Activated CD4-positive, alpha-beta T cell treated with anti-CD3 and anti-CD28 coated beads for 4 hours (primary cell): ENCODE results near the gene SOCS6.
"Not testable (repeated sequence)": the region's sequence is repeated elsewhere in the genome, so short reads cannot be mapped to it uniquely, and the experiment has no call there.

Experiments
- DNase-seq, 2 donors: peaks; one replicate each; pipeline ENCODE4 v3.0.0-alpha.2; 2020

Gene SOCS6, protein sequence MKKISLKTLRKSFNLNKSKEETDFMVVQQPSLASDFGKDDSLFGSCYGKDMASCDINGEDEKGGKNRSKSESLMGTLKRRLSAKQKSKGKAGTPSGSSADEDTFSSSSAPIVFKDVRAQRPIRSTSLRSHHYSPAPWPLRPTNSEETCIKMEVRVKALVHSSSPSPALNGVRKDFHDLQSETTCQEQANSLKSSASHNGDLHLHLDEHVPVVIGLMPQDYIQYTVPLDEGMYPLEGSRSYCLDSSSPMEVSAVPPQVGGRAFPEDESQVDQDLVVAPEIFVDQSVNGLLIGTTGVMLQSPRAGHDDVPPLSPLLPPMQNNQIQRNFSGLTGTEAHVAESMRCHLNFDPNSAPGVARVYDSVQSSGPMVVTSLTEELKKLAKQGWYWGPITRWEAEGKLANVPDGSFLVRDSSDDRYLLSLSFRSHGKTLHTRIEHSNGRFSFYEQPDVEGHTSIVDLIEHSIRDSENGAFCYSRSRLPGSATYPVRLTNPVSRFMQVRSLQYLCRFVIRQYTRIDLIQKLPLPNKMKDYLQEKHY

DNA sequence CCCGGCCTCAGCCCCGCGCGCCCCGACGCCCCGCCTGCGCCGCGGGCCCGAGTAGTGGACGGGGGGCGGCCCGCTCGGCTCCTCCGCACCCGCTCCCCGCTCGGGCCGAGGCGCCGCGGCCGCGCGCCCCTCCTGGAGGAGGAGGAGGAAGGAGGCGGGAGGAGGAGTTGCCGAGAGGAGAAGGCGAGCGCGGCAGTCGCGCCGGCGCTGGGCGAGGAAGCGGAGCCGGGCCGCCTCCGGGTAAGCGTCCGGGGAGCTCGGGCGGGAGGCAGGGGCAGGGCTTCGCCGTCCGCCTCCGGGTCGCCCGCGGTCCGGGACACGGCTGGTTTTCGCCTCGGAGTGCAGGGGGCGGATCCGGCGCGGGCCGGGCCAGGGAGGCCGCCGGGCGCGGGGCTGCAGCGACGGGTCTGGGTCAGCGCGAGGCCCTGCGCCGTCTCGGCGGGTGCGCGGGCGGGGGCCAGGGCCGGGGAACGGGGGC, at the start of gene SOCS6:
TSS of gene SOCS6 (plus strand) at position 195 of the 478 bp plus-strand sequence. CDS start 35,624 bp downstream, outside the sequence.
- DNase-seq, result peak in 1 of 2 donors; percentile 4

DNA sequence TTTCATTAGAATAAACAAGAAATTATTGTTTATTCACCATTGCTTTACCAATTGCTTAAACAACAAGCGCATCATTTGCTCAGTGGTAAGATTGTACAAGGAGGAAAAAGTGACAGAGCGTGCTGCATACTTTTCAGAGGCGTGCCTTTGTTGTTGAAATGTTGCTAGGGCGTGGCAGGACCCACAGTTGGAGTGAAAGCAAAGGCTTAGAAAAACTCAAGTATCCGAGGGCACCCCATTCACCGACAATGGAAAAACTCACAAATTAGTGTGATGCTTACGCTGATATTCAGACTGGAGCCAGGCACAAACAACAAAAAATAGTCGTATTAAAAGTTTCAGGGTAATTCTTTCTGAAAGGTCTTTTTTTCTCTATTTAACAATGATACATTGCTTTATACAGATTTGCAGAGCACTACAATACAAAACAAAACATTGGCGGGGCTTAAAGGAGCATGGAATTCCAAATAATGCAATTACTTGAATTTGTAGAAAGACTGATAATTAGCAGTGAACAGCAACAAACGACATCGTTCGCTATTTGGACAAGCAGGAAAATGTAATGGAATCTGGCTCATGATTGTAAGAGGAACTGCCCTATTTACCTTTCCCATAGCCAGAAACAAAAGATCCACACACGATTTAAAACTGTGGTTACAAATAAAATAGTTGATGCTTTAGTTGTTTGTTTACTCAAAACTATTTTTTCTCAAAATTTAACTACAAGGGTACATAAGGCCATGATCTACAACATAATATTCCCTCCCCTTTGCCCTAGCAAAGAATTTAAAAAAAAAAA, 45.5 kb upstream of the SOCS6 start:
- DNase-seq, result no peak

DNA sequence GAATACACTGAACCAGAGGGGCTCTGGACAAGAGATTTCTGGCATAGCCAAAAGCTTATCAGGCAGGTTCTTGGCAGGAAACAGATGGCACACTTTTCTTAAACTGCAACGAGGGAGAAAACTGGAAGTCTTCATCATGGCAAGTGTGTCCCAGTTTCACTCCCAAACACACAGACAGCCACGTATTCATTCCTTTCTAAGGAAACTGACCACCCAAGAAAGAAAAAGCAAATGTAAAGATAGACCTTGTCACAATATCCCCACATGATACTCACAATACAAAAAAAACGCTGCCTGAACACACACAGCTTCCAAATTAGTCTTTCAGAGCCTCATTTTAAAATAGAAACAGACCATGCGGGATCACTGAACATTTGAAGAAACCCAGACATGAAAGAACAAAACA, 42.8 kb upstream of the SOCS6 start:
- no peak for DNase-seq

DNA sequence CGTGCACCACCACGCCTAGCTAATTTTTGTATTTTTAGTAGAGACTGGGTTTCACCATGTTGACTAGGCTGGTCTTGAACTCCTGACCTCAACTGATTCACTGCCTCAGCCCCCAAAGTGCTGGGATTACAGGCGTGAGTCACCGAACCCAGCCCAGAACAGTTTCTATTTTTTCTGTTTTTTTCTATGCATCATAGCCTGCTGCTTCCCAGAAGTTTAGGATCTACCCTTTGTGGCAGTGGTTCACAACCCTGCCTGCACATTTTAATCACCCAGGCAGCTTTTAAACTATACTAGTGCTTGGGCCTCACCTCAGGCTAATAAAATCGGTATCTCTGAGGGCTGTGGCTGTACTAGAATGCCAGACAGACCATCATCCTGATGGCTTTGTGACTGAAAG, 39.7 kb upstream of the SOCS6 start:
- no peak for DNase-seq

DNA sequence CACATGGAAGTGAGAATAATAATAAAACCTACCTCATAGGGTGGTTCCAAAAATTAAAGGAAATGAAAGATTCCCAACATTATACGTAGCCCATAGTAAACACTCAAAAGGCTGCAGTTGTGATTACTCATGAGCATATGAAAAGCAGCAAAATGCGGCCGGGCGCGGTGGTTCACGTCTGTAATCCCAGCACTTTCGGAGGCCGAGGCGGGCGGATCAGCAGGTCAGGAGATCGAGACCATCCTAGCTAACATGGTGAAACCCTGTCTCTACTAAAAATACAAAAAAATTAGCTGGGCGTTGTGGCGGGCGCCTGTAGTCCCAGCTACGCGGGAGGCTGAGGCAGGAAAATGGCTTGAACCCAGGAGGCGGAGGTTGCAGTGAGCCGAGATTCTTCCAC, 39.0 kb upstream of the SOCS6 start:
- DNase-seq, result not testable (repeated sequence)

DNA sequence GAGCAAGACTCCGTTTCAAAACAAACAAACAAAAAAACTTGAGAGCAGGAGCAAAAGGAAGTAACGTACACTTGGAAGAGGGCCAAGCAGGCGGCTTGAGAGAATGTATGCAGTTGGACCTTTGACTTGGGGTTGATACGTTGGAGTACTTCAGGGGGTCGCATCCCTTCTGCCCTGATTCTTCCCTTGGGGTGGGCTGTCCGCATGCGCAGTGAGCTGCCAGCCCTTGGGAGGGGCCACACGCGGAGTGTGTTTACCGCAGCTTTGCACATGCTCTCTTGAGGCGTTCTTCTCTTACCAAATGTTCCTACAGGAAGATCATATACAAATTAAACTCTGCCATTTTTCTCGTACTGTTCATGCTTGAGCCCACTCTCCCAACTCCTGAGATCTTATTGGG, 38.1 kb upstream of the SOCS6 start:
- DNase-seq, result no peak

DNA sequence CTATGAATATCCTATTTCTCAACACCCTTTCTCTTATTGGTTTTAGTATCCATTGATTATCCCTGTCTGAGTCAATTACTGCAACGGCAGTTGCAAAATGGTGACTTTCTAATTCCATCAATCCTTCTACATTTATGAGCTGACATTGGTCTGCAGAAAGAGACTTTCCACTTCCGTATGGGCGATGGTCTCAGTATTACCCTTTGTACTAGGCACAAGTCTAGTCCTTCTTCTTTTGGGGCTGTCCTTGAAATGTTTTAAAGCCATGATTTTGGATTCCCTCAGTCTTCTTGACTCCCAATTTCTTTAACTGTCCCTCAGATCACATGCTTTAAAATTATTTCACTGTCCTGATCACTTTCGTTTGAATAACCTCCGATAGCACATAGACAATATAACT, 32.7 kb upstream of the SOCS6 start:
- DNase-seq, result no peak

DNA sequence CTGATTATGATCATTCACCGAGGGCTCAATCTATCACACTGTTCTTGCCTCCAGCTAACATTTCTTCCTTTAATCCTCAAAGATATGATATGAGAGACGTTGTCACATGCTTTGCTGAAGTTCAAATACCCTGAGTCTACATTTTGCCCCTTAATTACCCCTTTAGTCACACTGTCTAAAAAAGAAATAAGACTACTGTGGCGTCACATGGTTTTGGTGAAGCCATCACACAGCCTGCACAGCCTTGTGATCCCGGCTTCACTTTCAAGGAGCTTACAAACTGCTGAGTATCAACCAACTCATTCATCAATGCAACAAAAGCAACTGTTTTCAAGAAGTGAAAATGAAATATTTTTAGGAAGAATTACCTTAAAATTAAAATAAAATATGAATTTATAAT, 31.9 kb upstream of the SOCS6 start:
- no peak for DNase-seq

DNA sequence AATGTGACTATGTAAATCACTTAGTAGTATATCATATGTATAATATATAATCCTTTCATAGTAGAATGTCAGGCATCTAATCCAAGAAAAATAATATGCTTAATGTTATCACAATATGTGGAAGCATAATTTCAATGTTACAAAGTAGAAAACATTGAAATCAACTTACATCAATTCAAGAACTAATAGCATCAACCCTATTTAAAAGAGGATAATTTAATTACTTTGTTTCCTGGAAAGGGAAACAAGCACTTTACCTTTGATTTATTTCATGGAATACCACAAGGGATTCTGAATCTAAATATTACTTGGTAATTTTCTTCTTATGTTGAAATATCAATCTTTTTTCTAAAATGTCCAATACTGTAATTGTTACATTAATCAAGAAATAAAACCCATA, 30.6 kb upstream of the SOCS6 start:
- DNase-seq, result no peak

DNA sequence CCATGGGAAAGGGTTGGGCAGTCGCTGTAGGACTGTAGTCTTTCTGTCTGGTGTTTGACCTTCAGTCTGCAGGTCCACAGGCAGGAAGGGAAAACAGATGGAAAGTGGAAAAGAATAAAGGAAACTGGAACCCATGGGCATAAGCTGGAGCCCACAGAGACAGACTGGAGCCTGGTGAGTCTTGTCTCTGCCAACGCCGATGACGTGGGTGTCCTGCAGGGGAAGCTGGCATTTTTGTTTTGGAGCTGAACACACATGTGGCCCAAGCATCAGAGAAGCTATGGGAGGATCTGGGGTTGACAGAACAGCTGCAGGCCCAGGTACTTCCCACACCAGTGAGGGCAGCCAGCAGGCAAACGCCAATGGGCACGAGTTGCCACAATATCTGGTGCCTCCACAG, 28.2 kb upstream of the SOCS6 start:
- no peak for DNase-seq

DNA sequence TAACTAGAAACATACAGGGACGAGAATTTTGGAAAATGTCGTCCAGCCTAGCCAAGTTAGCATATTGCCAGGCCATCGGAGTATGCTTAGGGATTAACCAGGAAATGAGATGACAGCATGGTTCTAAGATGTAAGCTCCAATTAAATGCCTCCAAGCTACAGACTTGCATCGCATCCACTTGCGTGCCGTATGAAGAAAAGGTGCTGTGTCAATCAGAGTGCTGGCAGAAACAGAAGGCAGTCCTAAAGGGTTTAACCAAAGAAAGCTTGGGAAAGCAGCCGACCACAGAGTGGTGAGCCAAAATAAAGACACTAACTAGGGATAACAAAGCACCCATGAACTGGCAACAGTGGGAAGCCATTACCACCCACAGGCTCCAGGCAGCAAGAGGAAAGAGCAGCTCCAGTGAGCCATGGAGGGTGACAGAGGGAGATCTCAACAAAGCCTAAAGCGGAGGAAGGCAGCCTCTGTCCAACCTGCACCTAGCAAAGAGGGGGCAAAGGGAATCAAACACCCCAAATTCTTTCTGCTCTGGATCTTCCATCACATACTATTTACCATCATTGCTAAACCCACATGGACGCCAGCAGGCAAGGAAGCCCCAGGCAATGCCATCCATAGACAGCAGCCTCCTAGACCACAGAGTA, 27.6 kb upstream of the SOCS6 start:
- DNase-seq, result no peak

DNA sequence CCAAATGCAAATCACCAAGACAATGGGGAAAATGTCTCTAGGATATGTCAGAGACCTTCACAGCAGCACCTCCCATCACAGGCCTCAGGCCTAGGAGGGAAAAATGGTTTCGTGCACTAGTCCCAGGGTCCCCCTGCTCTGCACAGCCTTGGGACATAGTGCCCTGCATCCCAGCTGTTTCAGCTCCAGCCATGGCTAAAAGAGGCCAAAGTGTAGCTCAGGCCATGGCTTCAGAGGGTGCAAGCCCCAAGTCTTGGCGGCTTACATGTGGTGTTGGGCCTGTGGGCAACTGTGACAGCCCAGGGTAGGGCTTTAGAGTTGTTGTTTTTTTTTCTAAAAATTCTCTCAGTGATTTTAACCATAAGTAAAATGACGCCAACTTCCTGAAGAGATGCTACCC, 25.5 kb upstream of the SOCS6 start:
- DNase-seq, result no peak

DNA sequence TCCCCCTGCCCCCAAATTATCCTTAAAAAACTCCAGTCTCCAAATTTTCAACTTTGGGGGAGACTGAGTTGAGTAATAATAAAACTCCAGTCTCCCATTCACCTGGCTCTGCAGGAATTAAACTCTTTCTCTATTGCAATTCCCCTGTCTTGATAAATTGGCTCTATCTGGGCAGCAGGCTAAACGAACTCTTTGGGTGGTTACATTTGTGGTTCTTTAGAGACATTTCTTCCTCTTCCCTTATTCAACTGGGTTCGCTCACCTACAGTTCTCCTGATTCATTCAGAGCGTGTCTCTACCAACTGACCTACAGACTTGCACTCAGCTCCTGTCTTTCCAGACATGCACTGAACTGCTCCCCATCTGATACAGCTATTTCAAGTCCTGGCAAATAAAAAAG, 17.1 kb upstream of the SOCS6 start:
- DNase-seq, result no peak

DNA sequence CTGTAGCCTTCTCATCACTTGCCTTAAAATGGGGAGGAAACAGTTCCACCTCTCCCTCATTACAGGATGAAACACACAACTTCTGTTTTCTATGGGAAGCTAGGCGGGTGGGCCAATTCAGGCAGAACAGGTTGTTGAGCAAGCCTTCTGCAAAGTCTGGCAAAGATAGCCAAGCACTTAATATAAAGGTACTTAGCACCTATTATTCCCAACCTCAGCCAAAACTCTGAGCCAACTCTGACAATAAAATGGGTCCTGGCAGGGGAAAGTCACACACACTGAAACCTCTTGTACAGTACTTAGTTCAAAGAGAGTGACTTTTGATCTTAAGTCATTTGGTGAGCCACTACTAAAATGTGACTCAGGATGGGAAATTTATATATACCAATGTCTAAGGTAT, 15.8 kb upstream of the SOCS6 start:
- no peak for DNase-seq

DNA sequence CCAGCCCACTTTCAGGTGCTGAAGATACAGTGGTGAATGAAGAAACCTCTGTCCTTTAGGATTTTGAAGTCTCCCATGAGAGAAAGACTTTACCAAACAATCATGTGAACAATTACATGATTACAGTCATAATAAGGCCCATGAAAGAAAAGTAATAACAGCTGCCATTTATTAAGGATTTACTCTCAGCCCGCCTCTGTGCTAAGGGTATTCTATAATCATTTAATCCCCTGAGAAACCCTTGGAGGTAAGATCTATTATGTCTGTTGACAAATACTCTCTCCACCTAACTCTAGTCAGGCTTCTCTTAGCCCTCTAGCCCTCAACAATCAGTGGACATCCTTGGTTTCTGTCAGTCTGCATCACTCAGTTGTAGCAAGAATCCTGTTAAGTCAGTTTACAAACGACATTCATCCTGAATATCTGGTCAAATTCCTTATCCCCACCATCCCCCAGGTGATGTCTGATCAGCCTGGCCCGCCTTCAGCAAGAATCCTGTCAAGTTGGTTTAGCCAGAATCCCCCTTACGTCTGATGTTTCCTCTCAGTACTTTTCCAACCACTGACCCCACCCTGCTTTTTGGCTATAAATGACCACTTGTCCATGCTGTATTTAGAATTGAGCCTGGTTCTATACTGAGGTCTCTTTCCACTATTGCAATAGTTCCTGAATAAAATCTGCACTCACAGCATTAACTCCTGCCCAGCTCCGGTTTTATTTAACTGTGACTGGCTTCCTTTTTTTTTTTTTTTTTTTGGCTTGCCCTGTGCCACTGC, 12.2 kb upstream of the SOCS6 start:
- no peak for DNase-seq

DNA sequence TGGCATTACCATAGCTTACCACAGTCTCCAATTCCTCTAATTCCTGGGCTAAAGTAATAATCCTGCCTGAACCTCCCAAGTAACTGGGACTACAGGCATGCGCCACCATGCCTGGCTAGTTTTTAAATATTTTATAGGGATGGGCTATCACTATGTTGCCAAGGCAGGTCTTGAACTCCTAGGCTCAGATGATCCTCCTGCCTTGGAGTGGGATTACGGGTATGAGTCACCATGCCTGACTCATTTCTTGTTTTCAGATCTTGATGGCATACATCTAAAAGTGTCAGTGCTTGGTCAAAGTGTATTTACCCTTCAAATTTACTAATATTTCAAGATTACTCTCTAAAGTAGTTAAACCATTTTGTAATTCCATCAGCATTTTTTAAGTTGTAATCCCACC, 9.4 kb upstream of the SOCS6 start:
- DNase-seq, result no peak

DNA sequence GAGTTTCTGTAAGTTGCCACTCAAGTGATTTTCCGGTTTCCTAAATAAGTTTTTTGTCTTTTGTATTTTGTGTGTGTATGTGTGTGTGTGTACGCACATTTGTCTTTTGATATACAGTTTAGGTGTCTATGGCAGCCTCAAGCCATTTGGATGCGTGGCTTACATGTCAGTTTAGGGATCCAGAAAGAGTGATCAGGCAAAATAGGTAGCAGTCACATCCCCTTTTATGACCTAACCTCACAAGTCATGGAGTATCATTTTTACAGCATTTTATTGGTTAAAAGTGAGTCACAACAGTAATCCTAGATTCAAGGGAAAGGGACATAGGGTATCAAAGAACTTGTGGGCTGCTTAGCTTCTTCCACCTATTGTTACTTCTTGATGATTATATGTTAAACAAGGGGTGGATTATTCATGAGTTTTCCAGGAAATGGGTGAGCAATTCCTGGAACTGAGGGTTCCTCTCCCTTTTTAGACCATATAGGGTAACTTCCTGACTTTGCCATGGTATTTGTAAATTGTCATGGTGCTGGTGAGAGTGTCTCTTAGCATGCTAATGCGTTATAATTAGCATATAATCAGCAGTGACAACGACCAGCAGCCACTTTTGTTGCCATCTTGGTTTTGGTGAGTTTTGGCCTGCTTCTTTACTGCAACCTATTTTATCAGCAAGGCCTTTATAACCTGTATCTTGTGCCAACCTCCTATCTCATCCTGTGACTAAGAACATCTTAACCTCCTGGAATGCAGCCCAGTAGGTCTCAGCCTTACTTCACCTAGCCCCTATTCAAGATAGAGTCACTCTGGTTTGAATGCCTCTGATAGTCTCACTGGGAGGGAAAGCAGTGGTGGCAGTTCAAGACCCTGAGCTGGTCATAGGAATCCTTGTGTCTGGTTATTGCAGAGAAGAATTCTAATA, 8.6 kb upstream of the SOCS6 start:
- DNase-seq, result no peak

DNA sequence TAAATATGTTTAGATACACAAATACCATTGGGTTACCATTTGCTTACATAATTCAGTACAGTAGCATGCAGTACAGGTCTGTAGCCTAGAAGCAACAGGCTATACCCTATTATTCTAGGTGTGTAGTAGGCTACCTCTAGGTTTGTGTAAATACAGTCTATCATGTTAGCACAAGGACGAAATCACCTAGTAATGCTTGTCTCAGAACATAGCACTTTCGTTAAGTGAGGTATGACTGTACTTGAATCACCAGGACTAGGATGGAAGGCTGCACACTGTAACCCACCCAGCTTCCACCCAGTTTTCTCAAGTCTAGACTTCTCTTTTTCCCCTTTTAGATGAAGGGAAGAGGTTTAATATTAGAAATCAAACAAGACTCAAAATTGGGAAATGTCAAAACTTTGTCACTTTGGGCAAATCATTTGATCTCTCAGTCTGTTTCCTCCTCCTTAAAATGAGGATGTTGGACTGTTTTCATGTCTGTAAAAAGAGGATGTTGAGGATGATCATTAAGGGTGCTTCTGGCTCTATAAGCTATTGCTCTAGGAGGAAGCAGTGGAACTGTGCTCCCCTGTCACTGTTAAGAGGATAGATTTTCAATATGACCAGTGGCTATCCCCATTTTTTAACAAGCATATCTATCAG, 3.7 kb upstream of the SOCS6 start:
- DNase-seq, result no peak

DNA sequence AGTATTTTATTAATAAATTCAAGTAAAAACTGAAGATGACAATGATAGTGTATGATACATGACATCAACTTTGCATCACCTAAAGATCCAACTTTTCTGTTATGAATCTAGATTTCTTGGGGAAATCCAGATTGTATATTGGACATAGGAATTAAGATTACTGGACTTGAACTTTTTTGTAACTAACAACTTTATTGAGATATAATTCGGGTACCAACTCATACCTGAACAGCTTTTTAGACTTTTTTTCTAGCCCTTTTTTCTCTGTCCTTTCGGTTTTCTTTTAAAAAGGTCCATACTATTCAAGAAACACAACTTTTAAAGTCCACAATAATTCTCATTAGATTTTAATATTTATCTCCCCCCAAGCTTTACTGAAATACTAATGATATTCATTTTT, 1.1 kb upstream of the SOCS6 start:
- no peak for DNase-seq

DNA sequence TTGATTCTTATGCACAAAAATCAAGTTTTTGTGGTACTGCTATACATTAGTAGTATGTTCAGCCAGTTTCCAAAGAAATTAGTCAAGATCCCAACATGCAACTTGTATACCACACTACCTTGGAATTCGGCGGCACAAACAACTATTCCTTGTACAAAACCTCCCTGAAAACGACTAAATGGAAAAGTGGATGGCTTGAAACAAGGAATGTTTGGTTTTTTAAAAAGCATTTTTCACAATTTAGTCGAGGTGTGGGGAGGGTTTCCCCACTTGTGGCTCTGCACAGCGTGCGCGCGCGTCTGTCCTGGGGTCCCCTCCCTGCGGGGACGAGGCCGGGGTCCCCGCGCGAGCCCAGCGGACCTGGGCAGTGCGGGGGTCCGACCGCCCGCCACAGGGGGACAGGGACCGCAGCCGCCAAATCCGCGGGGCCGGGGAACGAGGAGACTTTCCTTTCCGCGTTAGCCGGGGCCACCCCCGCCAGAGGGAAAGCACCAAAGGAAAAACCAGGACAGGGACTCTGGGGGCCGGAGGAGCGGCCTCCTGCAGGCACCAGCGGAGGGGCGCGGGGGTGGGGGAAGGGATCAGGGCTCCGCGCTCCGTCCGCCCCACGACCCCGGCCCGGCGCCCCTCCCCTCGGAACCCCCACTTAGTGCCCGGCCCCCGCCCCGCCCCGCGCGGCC, 534 bp upstream of the SOCS6 start:
- no peak for DNase-seq
